Breast epithelium (tissue), 3 donors: ENCODE data around the gene CCDC85B.

Source experiments
- POLR2A ChIP-seq: fragments of 450-650 bp; IDR thresholded peaks from one replicate; pipeline ENCODE4 v1.6.1; 2016; ENCODE audit warnings: antibody characterized with exemption, mild to moderate bottlenecking, moderate library complexity
- POLR2AphosphoS5 ChIP-seq, 3 donors: sonication (generic); formaldehyde crosslinking; IDR thresholded peaks; one replicate each; pipeline ENCODE4 v1.6.1; 2017; ENCODE audit warnings: antibody characterized with exemption in 3 of 3
- TF ChIP-seq, protein P1 (sequence below), 3 donors: fragments of 450-650 bp; IDR thresholded peaks; one replicate each; pipeline ENCODE4 v1.5.1; 2016 to 2017; ENCODE audit warnings: antibody characterized with exemption in 3 of 3, mild to moderate bottlenecking in 3 of 3, moderate library complexity in 3 of 3

DNA sequence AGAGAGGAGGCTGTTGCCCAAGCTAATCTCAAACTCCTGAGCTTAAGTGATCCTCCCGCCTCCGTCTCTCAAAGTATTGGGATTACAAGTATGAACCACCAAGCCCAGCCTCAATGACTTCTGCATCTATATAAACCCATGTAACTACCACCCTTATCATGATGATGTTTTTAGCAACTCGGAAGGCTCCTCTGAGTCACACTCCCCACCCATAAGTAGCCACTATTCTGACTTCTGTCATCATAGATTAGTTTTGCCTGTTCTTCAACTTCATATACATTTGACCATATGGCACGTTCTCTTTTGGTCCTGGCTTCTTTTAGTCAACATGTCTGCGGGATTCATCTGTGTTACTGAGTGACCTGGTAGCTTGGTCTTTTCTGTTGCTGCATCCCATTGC is 16.1 kb downstream of the CCDC85B start:
- TF ChIP-seq POLR2AphosphoS5 (IDR thresholded peaks at IDR 0.05) (no peak), POLR2A (no peak)
- TF ChIP-seq, protein P1, sequence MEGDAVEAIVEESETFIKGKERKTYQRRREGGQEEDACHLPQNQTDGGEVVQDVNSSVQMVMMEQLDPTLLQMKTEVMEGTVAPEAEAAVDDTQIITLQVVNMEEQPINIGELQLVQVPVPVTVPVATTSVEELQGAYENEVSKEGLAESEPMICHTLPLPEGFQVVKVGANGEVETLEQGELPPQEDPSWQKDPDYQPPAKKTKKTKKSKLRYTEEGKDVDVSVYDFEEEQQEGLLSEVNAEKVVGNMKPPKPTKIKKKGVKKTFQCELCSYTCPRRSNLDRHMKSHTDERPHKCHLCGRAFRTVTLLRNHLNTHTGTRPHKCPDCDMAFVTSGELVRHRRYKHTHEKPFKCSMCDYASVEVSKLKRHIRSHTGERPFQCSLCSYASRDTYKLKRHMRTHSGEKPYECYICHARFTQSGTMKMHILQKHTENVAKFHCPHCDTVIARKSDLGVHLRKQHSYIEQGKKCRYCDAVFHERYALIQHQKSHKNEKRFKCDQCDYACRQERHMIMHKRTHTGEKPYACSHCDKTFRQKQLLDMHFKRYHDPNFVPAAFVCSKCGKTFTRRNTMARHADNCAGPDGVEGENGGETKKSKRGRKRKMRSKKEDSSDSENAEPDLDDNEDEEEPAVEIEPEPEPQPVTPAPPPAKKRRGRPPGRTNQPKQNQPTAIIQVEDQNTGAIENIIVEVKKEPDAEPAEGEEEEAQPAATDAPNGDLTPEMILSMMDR (IDR thresholded peaks at IDR 0.05), result no peak
